ENCODE data around the gene PGS1.
A peak's percentile ranks its signal among the peaks of the same experiment; 100 is the strongest.
"Not testable (repeated sequence)": the region's sequence is repeated elsewhere in the genome, so short reads cannot be mapped to it uniquely, and the experiment has no call there.

The PGS1 gene

DNA sequence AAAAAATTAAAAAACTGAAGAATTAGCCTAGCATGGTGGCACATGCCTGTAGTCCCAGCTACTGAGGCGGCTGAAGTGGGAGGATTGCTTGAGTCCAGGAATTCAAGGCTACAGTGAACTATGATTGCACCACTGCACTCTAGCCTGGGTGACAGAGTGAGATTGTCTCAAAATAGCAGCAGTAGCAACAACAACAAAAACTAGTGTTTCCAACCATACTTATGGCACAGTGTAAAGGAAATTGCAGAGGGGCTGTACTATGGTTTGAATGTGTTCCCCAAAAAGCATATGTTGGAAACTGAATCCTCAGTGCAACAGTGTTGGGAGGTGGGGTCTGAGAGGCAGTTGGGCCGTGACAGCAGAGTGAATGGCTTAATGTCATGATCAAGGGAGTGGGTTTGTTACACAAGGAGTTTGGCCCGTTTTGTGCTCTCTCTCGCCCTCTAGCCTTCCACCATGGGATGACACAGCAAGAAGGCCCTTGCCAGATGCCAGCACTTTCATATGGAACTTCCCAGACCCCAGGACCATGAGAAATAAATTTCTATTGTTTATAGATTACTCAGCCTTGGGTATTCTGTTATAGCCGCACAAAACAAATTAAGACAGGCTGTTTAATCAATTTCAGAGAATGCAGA lies 70.0 kb downstream of the PGS1 start:
- peak; percentile 28 to 65 (median 42) for DNase-seq

DNA sequence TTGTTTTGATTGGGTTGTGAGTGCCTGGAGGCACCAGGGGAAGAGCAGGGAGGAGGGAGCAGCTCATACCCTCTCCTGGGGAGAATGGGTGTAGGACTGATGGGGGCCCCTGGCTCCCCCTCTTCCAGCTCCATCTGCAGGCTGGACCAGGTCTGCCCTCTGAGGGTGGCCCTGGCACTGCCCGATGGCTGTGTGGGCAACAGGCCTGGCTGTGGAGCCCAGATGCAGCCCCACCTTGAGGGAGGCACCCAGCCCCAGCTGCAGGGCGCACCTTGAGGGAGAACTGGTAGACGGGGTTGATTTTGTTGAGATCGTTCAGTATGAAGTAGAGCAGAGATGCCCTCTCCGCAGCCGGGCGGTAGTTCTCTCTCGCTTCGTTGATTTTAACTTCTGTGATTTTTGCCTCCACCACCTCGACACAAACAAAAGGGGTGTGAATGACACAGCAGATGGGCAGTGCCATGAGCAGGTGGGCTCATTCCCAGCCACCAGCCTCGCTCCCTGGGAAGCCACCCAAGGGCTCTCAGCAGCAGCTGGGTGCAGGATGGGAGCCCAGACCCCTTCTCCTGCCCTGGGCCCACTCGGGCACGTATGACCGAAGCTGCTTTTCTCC lies 71.6 kb downstream of the PGS1 start:
- no peak for DNase-seq

DNA sequence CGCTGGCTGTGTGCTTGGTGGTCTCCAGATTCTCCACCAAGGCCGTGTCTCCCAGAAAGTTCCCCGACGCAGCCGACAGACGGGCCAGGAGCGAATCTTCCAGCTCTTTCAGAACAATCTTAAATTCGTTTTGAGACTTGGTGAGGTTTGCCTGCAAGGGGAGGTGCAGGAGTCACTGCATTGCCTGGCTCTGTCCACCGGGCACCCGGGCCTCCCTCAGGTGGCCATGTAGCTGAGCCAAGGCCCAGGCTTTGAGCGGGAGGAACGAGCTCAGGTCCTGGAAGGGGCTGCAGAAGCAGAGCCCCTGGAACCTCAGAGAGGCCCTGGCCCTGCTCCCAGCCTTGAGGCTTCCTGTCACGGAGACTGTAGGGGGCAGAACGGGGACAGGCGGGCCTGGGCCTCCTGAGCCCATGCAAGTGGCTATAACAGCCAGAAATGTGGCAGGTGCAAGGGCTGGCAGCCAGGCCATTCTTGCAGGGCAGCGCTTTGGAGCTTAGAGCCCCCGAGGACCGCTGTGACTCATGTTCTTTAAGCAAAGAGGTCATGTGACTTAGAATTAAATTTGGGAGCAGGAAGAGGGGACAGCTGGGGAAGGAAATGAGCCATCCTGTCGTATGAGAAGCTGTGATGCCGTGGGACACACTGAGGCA lies 72.4 kb downstream of the PGS1 start:
- peak; percentile 28 to 51 (median 41) for DNase-seq

DNA sequence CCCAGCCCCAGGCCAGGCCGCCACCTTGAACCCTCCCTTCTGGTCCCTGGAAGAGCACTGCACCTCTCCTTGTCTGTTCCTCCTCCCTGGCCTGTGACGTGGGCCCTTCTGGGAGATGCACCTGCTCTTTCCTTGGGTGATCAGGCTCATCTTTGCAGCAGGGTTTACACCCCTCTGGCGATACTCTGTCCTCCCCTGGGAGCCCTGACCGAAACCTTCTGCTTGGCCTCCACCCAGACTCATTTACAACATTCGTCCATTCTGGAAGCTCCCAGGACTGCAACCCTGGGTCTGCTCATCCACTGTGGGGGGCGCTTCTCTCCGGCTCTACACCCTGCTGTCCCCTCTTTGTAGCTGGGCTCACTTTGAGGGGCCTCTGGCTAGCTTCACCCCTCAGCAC lies 73.3 kb downstream of the PGS1 start:
- DNase-seq = no peak

DNA sequence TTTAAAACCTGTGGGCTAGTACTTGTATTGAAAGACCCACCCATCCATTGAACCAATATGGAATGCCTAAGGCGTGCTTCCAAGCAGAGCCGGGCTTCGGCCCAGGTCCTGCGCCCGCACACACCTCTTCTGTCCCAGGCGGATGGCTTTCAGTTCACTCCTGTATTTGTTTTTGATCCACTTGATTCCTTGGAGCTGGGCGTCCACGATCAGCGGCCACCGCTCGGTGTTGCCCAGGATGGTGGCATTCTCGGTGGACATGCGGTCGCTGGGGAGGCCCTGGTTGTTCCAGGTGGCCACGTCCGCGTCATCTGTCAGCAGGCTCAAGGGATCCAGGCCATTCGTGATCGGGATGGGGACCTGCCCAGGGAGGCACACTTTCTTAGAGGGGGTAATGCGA lies 75.9 kb downstream of the PGS1 start:
- no peak for DNase-seq

DNA sequence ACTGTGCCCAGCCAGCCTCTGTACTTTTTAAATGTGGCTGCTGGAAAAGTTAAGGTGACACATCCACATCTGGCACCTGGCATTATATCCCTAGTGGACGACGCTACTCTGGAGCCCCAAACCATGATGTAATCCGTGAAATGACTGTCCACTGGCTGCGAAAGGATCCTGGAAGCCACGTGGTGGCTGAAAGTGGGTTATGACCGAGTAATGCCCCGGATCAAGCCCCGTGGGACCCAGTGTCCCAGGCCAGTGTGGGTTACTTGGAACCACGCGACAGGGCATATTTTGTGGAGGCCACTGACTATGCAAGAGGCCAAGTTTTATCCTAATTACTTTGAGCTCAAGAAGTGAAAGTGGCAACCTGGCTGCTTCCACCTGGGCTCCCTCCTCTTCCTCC lies 79.6 kb downstream of the PGS1 start:
- no peak for DNase-seq

DNA sequence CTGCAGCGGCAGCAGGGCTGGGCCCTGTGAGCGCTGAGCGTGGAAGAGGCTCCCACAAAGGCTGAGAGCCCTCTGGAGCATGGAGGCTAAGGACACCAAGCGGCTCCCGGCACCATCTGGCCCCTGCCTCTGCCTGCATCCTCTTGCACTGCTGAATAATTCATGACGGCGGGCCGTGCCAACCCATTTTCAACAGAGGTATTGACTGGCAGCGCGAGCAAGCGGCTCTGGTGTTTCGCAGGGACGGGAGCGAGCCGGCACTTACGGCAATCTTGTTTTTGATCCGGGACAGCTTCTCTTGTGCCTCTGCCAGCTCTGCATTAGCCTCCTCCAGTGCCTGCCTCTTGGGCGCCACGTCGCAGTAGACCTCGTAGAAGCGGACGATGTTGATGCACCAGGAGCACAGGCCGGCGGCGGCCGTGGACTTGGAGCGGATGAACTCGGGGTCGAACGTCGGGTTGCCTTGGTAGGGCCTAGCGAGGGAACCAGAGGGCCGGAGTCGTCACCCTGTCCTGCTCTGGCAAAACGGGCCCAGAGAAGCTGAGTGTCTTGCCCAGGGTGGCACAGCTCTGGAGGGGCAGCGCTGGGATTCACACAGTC lies 80.4 kb downstream of the PGS1 start:
- no peak for DNase-seq

DNA sequence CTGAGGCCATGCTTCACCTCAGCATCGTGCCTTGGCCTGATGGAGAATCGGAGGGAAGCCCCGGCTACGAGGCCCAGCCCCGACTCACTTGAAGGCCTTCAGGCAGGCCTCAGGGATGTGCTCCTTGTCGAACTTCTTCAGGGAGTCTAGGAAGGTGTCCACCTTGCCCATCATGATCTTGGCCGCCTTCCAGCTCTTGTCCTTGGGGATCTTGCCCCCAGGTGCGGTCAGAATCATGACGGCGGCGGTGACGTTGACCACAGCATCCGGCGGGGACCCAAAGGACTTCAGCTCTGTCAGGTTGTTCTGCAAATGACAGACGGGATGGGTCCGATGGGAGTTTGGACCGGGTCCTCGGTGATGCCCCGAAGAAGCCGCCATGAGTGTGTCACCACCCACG lies 81.2 kb downstream of the PGS1 start:
- no peak for DNase-seq

DNA sequence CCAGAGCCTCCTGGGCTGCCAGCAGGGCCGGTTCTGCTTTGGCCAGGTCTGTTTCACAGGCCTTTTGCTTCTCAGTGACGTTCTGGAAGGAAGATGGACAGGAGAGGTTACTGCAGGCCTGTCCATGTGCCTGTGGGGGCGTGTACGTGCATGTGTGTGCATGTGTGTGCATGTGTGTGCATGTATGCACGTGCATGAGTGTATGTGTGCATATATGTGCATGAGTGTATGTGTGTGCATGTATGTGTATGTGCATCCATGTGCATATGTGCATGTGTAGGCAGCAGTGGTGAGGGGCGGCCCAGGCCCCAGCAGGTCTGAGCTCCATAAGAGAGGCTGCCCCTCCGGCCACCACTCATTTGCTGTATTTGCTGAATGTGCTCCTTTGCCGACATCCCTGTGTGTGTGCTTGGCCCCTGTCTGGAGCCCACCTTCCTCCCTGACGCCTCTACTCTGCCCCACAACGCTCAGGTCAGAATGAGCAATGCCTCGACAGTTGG lies 81.8 kb downstream of the PGS1 start:
- DNase-seq = no peak

DNA sequence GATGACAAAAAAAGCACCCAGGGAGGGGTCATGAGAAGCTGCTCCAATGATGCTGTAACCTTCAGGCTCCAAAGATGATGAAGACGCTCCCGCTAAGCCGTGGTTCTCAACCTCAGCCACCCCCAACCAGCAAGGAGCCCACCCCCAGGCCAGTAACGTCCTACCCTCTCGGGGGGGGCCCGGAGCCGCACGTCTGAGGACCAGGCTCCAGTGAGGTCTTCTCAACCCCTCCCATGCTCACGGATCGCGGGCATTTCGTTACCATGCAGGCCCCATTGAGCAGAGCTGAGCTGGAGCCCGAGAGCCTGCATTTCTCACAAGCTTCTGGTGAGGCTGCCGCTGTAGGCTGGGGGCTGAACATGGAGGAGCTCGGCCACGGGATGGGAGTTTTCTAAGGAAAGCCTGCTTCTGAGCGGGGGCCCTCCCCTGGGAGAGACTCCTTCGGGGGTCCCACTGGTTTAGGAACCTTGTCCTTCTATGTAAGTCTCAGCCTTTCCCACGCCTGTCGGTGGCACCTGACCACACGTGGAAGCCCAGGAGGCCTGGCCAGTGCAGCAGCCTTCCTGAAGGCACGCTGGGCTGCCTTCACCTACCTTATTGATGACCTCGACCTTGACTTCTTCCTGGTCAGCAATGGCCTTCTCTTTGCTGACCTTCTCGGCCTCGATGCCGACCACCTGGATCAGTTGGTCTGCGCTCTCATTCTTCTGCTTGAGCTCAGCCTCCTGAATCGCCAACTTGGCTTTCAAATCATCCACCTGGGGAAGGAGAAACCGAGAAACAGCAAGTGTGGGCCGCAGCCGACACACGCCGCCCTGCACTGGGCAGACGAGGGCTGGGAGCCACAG lies 82.7 kb downstream of the PGS1 start:
- no peak for DNase-seq

DNA sequence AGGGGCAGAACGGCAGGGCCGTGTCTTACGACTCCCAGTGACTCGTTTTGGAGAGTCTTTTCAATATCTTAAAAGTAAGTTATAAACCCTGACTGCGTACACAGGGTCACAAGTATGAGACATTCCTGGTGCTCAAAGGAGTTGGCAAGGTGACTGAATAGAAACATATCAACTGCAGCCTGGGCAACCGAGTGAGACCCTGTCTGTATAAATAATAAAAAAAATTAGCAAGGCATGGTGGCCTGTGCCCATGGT lies 83.3 kb downstream of the PGS1 start:
- no peak for DNase-seq

DNA sequence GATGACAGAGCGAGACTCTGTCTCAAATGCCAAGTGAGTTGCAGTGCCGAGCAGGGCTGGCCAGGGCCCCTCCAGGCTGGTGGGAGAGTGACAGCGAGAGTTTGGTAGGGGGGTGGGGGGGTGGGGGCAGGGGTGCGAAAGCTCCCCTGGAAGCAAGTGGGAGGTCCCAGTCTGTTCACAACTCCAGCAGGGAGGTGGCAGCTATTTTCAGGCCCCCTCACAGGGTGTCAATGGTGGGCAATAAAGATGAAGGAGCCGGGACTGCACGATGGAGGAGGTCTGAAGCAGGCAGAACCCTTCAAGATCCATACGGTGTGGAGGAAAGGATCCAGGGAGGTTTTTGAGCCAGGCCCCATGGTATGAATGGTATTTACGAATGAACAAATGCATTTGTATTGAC lies 83.7 kb downstream of the PGS1 start:
- DNase-seq = no peak

DNA sequence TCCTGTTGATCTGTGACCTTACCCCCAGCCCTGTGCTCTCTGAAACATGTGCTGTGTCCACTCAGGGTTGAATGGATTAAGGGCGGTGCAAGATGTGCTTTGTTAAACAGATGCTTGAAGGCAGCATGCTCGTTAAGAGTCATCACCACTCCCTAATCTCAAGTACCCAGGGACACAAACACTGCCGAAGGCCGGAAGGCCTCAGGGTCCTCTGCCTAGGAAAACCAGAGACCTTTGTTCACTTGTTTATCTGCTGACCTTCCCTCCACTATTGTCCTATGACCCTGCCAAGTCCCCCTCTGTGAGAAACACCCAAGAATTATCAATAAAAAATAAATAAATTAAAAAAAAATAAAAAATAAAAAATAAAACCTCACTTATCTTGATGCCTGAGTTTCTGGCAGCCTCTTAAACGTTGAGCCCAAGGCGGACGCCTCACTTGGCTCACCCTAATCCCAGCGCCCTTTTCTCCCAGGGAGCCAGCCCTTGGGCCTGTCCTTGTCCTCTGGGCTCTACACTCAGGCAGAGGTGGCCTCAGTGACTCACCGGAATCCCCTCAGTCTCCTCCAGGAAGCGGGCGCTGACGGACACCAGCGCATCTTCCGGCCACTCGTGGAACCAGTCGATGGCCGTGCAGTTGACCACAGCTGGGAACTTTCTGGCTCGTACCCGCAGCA lies 87.8 kb downstream of the PGS1 start:
- not testable (repeated sequence) for DNase-seq

DNA sequence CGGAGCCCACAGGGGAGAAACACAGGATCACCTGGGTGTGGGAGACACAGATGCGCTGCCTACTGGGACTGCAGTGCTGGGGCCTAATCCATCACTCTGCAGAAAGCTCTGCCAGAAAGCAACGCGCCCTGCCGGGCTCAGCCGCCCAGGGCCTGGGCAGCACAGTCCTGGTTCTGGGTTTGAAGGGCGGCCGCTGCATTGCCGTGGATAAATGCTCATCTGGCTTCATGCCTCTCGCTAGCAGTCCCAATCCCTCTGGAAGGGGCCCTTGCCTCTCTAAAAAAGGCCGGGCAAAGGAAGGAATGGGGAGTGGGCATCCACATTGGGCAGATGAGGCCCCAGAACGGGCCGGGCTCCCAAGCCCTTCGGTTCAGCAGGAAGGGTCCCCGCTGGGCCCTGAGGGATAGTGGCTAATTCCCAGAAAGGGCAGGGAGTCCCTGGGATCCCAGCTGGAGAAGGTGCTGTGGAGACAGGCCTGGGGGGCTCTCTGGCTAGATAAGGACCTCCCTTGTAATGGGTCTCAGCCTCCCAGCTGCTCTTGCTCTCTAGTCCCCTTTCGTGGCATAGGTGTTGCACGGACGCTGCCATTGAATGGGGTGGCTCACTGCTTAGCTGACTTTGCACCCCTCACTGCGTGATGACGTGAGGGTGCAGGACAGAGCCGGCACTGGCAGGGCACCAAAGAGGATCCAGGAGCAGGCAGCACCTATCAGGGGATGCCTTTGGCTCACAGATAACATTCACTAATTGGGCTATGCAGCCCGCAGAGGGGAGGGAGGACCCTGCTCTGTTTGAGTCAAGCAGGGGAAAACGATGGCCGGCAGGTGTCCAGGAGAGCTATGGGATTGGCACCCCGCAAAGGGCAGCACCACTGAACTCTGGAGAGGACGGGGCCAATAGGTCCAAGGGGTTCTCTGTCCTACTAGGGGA lies 88.6 kb downstream of the PGS1 start:
- no peak for DNase-seq

DNA sequence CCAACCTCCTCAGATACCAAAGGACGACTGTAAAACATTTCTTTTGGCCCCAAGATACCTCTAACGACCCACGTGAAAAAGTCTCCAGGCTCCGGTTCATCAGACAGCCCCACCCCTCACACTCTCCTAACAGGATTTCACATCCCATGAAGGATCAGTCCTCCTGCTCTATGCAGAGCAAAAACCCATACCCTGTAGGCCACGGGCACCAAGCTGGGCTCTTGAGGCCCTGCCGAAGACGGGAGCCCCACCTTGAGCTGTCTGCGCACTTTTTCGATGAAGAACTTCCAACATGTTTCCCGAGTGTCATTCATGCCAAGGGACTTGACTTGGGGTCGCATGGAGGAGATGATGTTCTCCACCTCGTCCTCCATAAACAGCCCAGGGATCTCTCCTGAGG lies 89.9 kb downstream of the PGS1 start:
- no peak for DNase-seq

DNA sequence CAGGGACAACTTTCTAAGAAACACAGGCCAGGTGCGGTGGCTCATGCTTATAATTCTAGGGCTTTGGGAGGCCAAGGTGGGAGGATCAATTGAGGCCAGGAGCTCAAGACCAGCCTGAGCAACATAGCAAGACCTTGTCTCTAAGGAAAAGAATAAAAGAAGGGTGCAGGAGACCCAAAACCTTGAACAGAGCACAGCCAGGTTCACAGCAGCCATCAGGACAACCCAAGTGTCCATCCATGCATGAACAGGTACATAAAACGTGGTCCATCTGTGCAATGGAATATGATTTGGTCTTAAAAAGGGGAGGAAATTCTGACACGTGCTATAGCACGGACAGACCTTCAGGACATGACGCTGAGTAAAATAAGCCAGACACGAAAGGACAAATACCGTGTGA lies 91.0 kb downstream of the PGS1 start:
- no peak for DNase-seq

DNA sequence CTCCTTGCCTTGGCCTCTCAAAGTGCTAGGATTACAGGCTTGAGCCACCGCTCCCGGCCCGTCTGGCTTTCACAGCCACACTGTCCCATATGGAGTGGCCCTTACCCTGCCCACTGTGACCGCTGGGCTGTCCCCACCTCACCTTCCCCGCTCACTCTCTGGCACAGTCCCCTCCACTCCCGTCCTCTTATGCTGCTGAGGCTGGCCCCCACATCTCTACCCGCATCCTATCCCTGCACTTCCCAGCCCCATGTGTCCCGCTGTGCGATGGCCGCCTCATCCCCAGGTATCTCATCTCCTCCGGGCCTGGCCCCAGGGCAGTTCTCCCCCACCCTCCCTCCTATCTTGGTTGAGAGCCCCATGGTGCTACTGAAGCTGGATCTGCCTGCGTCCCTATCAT lies 93.2 kb downstream of the PGS1 start:
- DNase-seq = no peak

DNA sequence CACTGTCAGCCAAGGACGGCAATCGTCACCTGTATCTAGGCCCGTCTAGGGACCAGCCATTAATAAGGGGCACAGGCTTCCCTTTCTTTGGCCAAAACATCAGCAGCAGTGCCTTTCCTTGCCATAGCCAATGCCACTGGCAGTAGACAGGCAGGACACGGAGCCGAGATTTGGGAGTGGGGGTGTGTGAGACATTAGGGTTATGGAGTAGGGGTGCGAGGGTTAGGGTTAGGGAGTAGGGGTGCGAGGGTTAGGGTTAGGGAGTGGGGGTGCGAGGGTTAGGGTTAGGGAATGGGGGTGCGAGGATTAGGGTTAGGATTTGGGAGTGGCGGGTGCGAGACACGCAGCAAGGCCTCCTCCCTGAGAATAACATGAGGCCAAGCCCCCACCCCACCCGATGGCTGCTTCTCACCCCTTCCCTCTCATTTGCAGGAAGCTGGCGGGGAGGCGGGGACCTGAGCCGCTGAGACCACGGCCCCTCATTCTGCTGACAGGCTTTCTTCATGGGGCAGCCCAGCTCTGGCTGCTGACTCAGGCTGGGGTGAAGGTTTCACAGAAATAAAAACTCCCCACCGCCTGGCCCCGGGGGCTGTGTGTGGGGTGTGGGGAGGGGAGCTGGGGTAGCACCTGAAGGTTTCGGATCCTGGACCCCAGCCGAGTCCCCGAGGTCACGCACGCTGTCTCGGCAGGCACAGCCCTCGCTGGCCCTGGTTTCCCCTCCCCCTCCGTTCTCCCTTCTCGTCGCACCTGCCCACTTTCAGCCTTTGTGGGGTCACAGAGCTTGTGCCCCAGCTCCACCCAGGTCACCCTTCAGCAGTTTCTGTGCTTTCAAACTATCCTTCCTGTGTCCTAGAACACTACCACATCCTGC lies 93.8 kb downstream of the PGS1 start:
- DNase-seq = no peak

DNA sequence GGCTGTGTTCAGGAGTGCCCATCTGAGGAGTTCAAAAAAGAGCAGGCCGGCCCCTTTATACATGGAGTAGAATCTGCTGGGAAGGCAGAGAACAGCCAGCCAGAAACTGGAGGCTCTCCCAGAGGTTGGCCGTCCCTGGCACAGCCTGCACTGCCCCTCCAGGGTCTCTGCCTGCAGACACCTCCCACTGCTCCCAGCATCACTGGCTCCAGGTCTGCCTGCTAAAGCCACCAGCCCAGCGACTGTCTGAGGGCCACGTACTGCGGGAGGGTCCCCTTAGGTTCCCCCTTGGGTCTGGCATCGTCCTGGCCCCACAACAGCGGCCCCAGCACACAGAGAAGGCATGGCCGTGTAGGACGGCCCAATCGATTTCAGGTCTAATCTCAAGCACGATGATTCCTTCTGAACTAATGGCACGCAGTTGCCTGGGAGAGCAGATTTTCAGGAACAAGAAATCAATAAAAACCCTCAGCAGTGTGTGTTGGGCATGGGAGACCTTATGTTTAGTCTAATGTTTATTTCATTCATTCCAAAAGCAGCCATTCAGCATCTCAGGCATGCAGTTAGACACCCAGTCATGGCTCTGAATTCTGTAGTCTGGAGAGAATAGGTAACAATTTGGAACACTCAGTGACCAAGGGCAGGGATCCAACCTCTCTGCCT lies 95.6 kb downstream of the PGS1 start:
- no peak for DNase-seq

All from suppressor macrophage (primary cell).